Measurements from ENCODE around the gene CBX6. TPM values are rescaled to one million over a fixed set of nuclear protein-coding genes. Genes with fewer than 3 reads are reported as not detected.

Gene CBX6
- total and polyA plus RNA-seq, 10 of the 15 experiments (the other 5 are each of a cell fraction or from before 2014, with no cell fraction given) = 3.6 to 142 (median 37.4) TPM

DNA sequence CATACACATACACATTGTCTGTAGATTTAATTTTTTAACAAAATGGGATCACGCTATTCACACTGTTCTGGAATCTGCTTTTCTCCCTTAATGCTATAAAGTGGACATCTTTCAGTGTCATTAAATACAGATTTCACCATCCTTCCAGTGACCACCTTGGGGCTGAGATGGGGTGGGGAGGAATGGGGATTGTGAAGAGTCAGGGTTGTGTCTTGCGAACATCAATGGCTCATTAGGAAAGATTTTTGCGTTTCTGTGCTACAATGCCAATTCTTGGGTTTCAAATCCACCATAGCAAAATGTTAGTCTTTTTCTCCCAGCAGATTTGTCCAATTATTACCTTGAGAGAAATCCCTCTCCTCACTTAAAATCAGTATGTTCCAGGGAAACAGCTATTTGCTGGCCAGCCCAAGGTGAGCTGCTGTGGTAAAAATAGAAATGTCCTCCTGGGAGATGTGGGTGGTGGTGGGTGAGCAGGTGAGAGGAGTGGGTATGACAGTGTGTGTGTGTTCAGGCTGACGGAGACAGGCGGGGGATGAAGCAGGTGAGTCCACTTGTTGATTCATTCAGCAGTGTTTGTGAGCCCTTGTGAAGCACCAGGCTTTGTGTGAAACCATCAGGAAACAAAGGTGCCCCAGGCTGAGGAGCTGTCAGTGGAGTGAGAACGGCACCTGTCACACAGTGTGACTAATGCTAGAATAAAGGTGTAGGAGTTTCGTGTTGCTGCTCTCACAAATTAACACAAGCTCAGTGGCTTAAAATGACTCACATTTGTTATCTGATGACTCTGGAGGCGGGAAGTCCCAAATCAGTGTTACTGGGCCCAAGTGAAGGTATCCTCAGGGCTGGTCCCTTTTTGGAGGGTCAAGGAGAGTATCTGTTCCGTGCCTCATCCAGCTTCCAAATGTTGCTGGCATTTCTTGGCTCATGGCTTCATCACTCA is 1.7 kb upstream of the CBX6 start (continued):
- TF ChIP-seq NFIC (IDR thresholded peaks at IDR 0.05; ENCODE audit: low read depth, low read length) = peak; percentile 57
- TF ChIP-seq, protein P1, sequence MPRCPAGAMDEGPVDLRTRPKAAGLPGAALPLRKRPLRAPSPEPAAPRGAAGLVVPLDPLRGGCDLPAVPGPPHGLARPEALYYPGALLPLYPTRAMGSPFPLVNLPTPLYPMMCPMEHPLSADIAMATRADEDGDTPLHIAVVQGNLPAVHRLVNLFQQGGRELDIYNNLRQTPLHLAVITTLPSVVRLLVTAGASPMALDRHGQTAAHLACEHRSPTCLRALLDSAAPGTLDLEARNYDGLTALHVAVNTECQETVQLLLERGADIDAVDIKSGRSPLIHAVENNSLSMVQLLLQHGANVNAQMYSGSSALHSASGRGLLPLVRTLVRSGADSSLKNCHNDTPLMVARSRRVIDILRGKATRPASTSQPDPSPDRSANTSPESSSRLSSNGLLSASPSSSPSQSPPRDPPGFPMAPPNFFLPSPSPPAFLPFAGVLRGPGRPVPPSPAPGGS (IDR thresholded peaks at IDR 0.05; ENCODE audit: borderline replicate concordance, insufficient read depth, low read depth, low read length, poor library complexity, severe bottlenecking) = peak; percentile 68
- no peak for TF ChIP-seq FOXM1 (IDR thresholded peaks at IDR 0.05; ENCODE audit: low read depth, low read length)
- no peak for TF ChIP-seq ZZZ3 (IDR thresholded peaks at IDR 0.05; ENCODE audit: control insufficient read depth, insufficient read length, low read depth)
- TF ChIP-seq RBBP5 (conservative IDR thresholded peaks at IDR 0.05) = no peak
- peak; percentile 83 for TF ChIP-seq JUNB (IDR thresholded peaks at IDR 0.05)
- peak; percentile 75 for TF ChIP-seq CREB1 (IDR thresholded peaks at IDR 0.05; ENCODE audit: low read depth)
- TF ChIP-seq TBL1XR1 (IDR thresholded peaks at IDR 0.05; ENCODE audit: low read depth, low read length) = no peak
- TF ChIP-seq ZNF274 (IDR thresholded peaks at IDR 0.05; ENCODE audit: insufficient read depth, insufficient read length) = no peak
- TF ChIP-seq BHLHE40 (IDR thresholded peaks at IDR 0.05; ENCODE audit: borderline replicate concordance in 1 of 2, low read depth in 2 of 2, low read length in 1 of 2) = peak; percentile 51 to 74; a peak in 3 of 4 replicates
- TF ChIP-seq SREBF2 (IDR thresholded peaks at IDR 0.05; ENCODE audit: low read length) = no peak
- no peak for TF ChIP-seq ZNF384 (IDR thresholded peaks at IDR 0.05; ENCODE audit: borderline replicate concordance, low read depth, low read length)
- TF ChIP-seq, protein P2, sequence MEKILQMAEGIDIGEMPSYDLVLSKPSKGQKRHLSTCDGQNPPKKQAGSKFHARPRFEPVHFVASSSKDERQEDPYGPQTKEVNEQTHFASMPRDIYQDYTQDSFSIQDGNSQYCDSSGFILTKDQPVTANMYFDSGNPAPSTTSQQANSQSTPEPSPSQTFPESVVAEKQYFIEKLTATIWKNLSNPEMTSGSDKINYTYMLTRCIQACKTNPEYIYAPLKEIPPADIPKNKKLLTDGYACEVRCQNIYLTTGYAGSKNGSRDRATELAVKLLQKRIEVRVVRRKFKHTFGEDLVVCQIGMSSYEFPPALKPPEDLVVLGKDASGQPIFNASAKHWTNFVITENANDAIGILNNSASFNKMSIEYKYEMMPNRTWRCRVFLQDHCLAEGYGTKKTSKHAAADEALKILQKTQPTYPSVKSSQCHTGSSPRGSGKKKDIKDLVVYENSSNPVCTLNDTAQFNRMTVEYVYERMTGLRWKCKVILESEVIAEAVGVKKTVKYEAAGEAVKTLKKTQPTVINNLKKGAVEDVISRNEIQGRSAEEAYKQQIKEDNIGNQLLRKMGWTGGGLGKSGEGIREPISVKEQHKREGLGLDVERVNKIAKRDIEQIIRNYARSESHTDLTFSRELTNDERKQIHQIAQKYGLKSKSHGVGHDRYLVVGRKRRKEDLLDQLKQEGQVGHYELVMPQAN (conservative IDR thresholded peaks at IDR 0.05) = no peak
- TF ChIP-seq, protein P3, sequence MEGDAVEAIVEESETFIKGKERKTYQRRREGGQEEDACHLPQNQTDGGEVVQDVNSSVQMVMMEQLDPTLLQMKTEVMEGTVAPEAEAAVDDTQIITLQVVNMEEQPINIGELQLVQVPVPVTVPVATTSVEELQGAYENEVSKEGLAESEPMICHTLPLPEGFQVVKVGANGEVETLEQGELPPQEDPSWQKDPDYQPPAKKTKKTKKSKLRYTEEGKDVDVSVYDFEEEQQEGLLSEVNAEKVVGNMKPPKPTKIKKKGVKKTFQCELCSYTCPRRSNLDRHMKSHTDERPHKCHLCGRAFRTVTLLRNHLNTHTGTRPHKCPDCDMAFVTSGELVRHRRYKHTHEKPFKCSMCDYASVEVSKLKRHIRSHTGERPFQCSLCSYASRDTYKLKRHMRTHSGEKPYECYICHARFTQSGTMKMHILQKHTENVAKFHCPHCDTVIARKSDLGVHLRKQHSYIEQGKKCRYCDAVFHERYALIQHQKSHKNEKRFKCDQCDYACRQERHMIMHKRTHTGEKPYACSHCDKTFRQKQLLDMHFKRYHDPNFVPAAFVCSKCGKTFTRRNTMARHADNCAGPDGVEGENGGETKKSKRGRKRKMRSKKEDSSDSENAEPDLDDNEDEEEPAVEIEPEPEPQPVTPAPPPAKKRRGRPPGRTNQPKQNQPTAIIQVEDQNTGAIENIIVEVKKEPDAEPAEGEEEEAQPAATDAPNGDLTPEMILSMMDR (IDR thresholded peaks at IDR 0.05 in 2 of 3, conservative IDR thresholded peaks at IDR 0.05 in 1 of 3; ENCODE audit: control insufficient read depth in 2 of 3, extremely low read depth in 1 of 3, insufficient read depth in 1 of 3, low read depth in 3 of 3, low read length in 3 of 3) = no peak
- TF ChIP-seq, protein P4, sequence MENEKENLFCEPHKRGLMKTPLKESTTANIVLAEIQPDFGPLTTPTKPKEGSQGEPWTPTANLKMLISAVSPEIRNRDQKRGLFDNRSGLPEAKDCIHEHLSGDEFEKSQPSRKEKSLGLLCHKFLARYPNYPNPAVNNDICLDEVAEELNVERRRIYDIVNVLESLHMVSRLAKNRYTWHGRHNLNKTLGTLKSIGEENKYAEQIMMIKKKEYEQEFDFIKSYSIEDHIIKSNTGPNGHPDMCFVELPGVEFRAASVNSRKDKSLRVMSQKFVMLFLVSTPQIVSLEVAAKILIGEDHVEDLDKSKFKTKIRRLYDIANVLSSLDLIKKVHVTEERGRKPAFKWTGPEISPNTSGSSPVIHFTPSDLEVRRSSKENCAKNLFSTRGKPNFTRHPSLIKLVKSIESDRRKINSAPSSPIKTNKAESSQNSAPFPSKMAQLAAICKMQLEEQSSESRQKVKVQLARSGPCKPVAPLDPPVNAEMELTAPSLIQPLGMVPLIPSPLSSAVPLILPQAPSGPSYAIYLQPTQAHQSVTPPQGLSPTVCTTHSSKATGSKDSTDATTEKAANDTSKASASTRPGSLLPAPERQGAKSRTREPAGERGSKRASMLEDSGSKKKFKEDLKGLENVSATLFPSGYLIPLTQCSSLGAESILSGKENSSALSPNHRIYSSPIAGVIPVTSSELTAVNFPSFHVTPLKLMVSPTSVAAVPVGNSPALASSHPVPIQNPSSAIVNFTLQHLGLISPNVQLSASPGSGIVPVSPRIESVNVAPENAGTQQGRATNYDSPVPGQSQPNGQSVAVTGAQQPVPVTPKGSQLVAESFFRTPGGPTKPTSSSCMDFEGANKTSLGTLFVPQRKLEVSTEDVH (IDR thresholded peaks at IDR 0.05; ENCODE audit: low read depth, partially characterized antibody) = no peak
- no peak for TF ChIP-seq NR2C1 (IDR thresholded peaks at IDR 0.05)
- peak; percentile 9 for TF ChIP-seq RELA (IDR thresholded peaks at IDR 0.05; ENCODE audit: borderline replicate concordance, partially characterized antibody)
- peak in 1 of 2 experiments; percentile 44; a peak in 1 of 4 replicates for TF ChIP-seq ETV6 (conservative IDR thresholded peaks at IDR 0.05 in 1 of 2, IDR thresholded peaks at IDR 0.05 in 1 of 2; ENCODE audit: borderline replicate concordance in 1 of 2, low read depth in 1 of 2)
- peak; percentile 73; the same call in 1 of the 2 replicates for TF ChIP-seq BACH1 (IDR thresholded peaks at IDR 0.05; ENCODE audit: borderline replicate concordance)
- TF ChIP-seq BRCA1 (IDR thresholded peaks at IDR 0.05; ENCODE audit: low read depth, low read length) = no peak
